K562 (cell line): ENCODE results near the gene WDR55. TPM values are rescaled to one million over a fixed set of nuclear protein-coding genes. Genes with fewer than 3 reads are reported as not detected.
A peak's percentile ranks its signal among the peaks of the same experiment; 100 is the strongest.

Experiments used
- CHD7 ChIP-seq: fragments of 200-600 bp; sonication (generic); IDR thresholded peaks from one replicate; pipeline ENCODE4 v1.6.1; 2012; ENCODE audit warnings: mild to moderate bottlenecking, low read depth, low read length, inconsistent platforms
- GMEB1 ChIP-seq: fragments of 250-450 bp; sonication (Bioruptor Pico); IDR thresholded peaks from 2 replicates; pipeline ENCODE4 v1.4.0; 2020; ENCODE audit warnings: mild to moderate bottlenecking
- ID3 ChIP-seq, 2 experiments: fragments of 250-450 bp in 1 of 2; fragments of 450-650 bp in 1 of 2; sonication (Bioruptor Pico) in 1 of 2; IDR thresholded peaks; 2 replicates each; pipeline versions ENCODE4 v1.6.1 to v1.8.0; 2016 to 2021; ENCODE audit warnings: mild to moderate bottlenecking in 2 of 2, moderate library complexity in 2 of 2, missing compliant biosample characterization in 1 of 2, missing genetic modification characterization in 1 of 2
- SRSF9 ChIP-seq: fragments of 200-400 bp; formaldehyde crosslinking; IDR thresholded peaks from 2 replicates; pipeline ENCODE4 v1.6.1; 2017; ENCODE audit warnings: low read depth, low read length, borderline replicate concordance
- TAF15 ChIP-seq: fragments of 200-400 bp; formaldehyde crosslinking; IDR thresholded peaks from 2 replicates; pipeline ENCODE4 v1.6.1; 2017; ENCODE audit warnings: mild to moderate bottlenecking, low read depth, low read length, moderate library complexity
- TARDBP ChIP-seq: fragments of 450-650 bp; IDR thresholded peaks from 2 replicates; pipeline ENCODE4 v1.6.1; 2016
- TRIM28 ChIP-seq: fragments of 450-650 bp; IDR thresholded peaks from 2 replicates; pipeline ENCODE4 v1.6.1; 2017
- USF1 ChIP-seq: sonication (generic); formaldehyde crosslinking; IDR thresholded peaks from 2 replicates; pipeline ENCODE4 v1.9.0; 2022; ENCODE audit warnings: mild to moderate bottlenecking, missing genetic modification reagents
- ZC3H8 ChIP-seq: fragments of 450-650 bp; IDR thresholded peaks from 2 replicates; pipeline ENCODE4 v1.6.1; 2017
- ZNF561 ChIP-seq: fragments of 450-650 bp; formaldehyde crosslinking; conservative IDR thresholded peaks from 2 replicates; pipeline ENCODE4 v1.4.0; 2020; ENCODE audit warnings: mild to moderate bottlenecking, moderate library complexity
- ZNF79 ChIP-seq: fragments of 250-450 bp; sonication (Bioruptor Pico); IDR thresholded peaks from 2 replicates; pipeline ENCODE4 v1.4.0; 2020; ENCODE audit warnings: low read depth, mild to moderate bottlenecking, moderate library complexity
- polyA plus RNA-seq, 8 experiments: library from polyadenylated mRNA; depleted of rRNA in 4 of 8; stranded (reverse) in 5 of 8; unstranded in 3 of 8; fragments of >200 nt; fragmentation: Nextera tagmentation in 2 of 8; fragmentation: Illumina TruSeq in 1 of 8; extraction: Ambion mirVana in 2 of 8; extraction: Trizol in 1 of 8; gene quantifications; 2 replicates each; pipeline versions ENCODE4 v1.2.1 to v1.2.3, GENCODE V29; 2011 to 2014; ENCODE audit warnings: inconsistent platforms in 1 of 8, missing spikeins in 1 of 8
- total RNA-seq, 7 experiments: library from RNA; depleted of rRNA in 6 of 7; stranded (reverse); fragments of >200 nt in 6 of 7; fragmentation: Illumina TruSeq in 2 of 7; extraction: Trizol in 2 of 7; gene quantifications; 2 replicates each; pipeline versions ENCODE4 v1.2.1 to v1.2.3, GENCODE V29; 2011 to 2021; ENCODE audit warnings: low replicate concordance in 1 of 7
- TF ChIP-seq, protein P1 (sequence below): IDR thresholded peaks from 2 replicates; pipeline ENCODE4 v1.6.1; 2011; ENCODE audit not compliant: insufficient read length; ENCODE audit errors: extremely low read depth

Gene WDR55
- total and polyA plus RNA-seq, 9 of the 15 experiments (the other 6 are each of a cell fraction or from before 2014, with no cell fraction given), result 5.2 to 45.0 (median 29.3) TPM

GRCh38 chr5:140664359-140665119, at the start of gene WDR55 (continued):
- TF ChIP-seq CHD7 (no peak), TRIM28 (0 out of 2 replicates have a peak, but pooled peaks have one; percentile 45), ZNF79 (CRISPR knock-in tag) (no peak), GMEB1 (peak; percentile 62), ID3 (CRISPR knock-in tag; IDR thresholded peaks at IDR 0.05) (no peak), ID3 (tag; IDR thresholded peaks at IDR 0.05) (peak; percentile 55; the same call in 1 of the 2 replicates), TARDBP (no peak), SRSF9 (no peak), USF1 (CRISPR knock-in tag) (peak; percentile 42; the same call in 1 of the 2 replicates), ZNF561 (CRISPR knock-in tag) (no peak), ZC3H8 (no peak), TAF15 (no peak)
- TF ChIP-seq, protein P1, sequence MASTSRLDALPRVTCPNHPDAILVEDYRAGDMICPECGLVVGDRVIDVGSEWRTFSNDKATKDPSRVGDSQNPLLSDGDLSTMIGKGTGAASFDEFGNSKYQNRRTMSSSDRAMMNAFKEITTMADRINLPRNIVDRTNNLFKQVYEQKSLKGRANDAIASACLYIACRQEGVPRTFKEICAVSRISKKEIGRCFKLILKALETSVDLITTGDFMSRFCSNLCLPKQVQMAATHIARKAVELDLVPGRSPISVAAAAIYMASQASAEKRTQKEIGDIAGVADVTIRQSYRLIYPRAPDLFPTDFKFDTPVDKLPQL, result no peak
